Keratinocyte (primary cell): ENCODE data around the gene TMCC1.

Experiments used
- EZH2 ChIP-seq: IDR thresholded peaks from one replicate; pipeline ENCODE4 v1.6.1; 2012; ENCODE audit warnings: inconsistent platforms, mild to moderate bottlenecking, low read length, moderate library complexity
- TF ChIP-seq, protein P1 (sequence below), 3 experiments: IDR thresholded peaks in 1 of 3; conservative IDR thresholded peaks in 1 of 3; optimal IDR thresholded peaks in 1 of 3; 2 replicates in 2 of 3; 3 replicates in 1 of 3; pipeline versions ENCODE3 to v1.5.1; 2011; ENCODE audit warnings: low read length in 3 of 3, mild to moderate bottlenecking in 3 of 3, moderate library complexity in 2 of 3, control low read depth in 1 of 3, inconsistent platforms in 1 of 3; ENCODE audit not compliant: insufficient read depth in 2 of 3; ENCODE audit errors: extremely low read depth in 1 of 3

DNA sequence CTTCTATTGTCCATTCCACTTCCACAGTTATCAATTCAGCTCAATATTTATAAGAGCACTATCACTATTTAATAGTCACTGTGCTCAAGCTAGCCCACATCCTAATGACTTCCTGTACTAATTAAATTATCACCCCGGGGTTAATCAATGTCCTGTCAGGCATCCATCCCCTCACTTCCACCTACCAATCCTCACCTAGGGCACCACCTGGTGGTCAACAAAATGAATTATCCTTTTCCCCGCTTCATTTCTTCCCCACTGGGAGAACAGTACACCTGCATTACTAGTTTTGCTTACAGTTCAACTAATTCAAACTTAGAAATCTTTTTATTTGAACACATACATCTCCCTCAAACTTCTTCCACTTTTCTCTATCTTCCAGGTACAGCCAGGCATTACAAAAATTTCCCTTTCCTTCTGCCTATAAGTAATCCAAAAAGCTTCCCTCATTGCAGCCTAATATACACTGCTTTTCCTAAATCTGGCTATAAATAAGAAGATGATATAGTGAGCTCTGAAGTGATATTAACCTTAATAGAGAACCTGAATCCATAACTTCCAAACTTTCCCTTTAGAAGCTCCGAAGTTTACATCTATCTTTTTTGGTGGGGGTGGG lies 68.5 kb downstream of the TMCC1 start:
- TF ChIP-seq EZH2 = no peak
- TF ChIP-seq, protein P1, sequence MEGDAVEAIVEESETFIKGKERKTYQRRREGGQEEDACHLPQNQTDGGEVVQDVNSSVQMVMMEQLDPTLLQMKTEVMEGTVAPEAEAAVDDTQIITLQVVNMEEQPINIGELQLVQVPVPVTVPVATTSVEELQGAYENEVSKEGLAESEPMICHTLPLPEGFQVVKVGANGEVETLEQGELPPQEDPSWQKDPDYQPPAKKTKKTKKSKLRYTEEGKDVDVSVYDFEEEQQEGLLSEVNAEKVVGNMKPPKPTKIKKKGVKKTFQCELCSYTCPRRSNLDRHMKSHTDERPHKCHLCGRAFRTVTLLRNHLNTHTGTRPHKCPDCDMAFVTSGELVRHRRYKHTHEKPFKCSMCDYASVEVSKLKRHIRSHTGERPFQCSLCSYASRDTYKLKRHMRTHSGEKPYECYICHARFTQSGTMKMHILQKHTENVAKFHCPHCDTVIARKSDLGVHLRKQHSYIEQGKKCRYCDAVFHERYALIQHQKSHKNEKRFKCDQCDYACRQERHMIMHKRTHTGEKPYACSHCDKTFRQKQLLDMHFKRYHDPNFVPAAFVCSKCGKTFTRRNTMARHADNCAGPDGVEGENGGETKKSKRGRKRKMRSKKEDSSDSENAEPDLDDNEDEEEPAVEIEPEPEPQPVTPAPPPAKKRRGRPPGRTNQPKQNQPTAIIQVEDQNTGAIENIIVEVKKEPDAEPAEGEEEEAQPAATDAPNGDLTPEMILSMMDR (optimal IDR thresholded peaks at IDR 0.05 in 1 of 3, IDR thresholded peaks at IDR 0.05 in 1 of 3, conservative IDR thresholded peaks at IDR 0.05 in 1 of 3; ENCODE audit: extremely low read depth in 1 of 3, insufficient read depth in 2 of 3, low read length in 3 of 3) = peak; percentile 55 to 83 (median 66)
